SHP77 (cell line): ENCODE results near the gene TARBP1.
"Not testable (repeated sequence)": the region's sequence is repeated elsewhere in the genome, so short reads cannot be mapped to it uniquely, and the experiment has no call there.

ENCODE experiments used
- DNase-seq, 2 experiments: peaks; one replicate each; lab custom pipeline; 2025; lab: John Stamatoyannopoulos, UW

TARBP1 gene

GRCh38 chr1:234504969-234505768, 26.2 kb upstream of the TARBP1 start:
- DNase-seq, result no peak

- DNase-seq, result not testable (repeated sequence)
Measured at GRCh38 chr1:234504251-234504650, 25.3 kb upstream of the TARBP1 start.

GRCh38 chr1:234503193-234504050, 24.4 kb upstream of the TARBP1 start:
- DNase-seq, result no peak

GRCh38 chr1:234502785-234503184, 23.8 kb upstream of the TARBP1 start:
- no peak for DNase-seq

- DNase-seq, result peak in 1 of 2 experiments; percentile 65
Measured at GRCh38 chr1:234500269-234500668, 21.3 kb upstream of the TARBP1 start.

GRCh38 chr1:234499943-234500245, 20.9 kb upstream of the TARBP1 start:
- DNase-seq, result no peak

GRCh38 chr1:234499119-234499942, 20.4 kb upstream of the TARBP1 start:
- peak; percentile 84 to 85 for DNase-seq

GRCh38 chr1:234498448-234499118, 19.6 kb upstream of the TARBP1 start:
- DNase-seq, result peak in 1 of 2 experiments; percentile 53

GRCh38 chr1:234497589-234497988, 18.6 kb upstream of the TARBP1 start:
- no peak for DNase-seq

GRCh38 chr1:234495231-234495990, 16.4 kb upstream of the TARBP1 start:
- no peak for DNase-seq

GRCh38 chr1:234494049-234494448, 15.1 kb upstream of the TARBP1 start:
- DNase-seq, result no peak

GRCh38 chr1:234490793-234491479, 12.0 kb upstream of the TARBP1 start:
- DNase-seq, result no peak

GRCh38 chr1:234489698-234490077, 10.7 kb upstream of the TARBP1 start:
- DNase-seq, result no peak

- DNase-seq, result no peak
Measured at GRCh38 chr1:234489007-234489697, 10.2 kb upstream of the TARBP1 start.

- no peak for DNase-seq
Measured at GRCh38 chr1:234488054-234489006, 9.4 kb upstream of the TARBP1 start.

GRCh38 chr1:234486858-234487840, 8.2 kb upstream of the TARBP1 start:
- no peak for DNase-seq

- no peak for DNase-seq
Measured at GRCh38 chr1:234484991-234485739, 6.2 kb upstream of the TARBP1 start.
